GM19438 (cell line): ENCODE measurements around the gene NUP133.
"Not testable (repeated sequence)": the region's sequence is repeated elsewhere in the genome, so short reads cannot be mapped to it uniquely, and the experiment has no call there.

Source experiments
- ATAC-seq: cut with Tn5 transposase; IDR thresholded peaks from one replicate; pipeline ENCODE4 v1.9.1; 2021; ENCODE audit warnings: low read depth; ENCODE audit not compliant: unreplicated experiment

The NUP133 gene

DNA sequence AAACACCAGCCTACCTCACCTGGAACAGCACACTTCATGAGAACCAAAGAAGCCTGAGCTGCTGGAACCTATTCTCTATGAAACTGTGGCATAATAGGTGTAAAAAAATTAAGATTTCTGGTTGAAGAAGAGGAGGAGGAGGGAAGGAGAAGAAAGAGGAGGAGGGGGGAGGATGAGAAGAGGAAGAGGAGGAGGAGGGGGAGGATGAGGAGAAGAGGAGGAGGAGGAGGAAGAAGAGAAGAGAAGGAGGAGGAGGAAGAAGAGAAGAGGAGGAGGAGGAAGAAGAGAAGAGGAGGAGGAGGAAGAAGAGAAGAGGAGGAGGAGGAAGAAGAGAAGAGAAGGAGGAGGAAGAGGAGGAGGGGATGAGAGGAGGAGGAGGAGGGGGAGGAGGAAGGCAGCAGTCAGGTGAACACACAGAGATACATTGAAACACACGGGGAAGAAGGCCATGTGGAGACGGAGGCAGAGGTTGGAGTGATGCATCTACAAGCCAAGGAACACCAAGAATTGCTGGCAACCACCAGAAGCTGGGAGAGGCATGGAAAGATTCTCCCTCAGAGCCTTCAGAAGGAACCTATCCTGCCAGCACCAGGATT lies 82.5 kb downstream of the NUP133 start:
- ATAC-seq = no peak

GRCh38 chr1:229420765-229421164 lies 87.4 kb downstream of the NUP133 start:
- ATAC-seq = no peak

DNA sequence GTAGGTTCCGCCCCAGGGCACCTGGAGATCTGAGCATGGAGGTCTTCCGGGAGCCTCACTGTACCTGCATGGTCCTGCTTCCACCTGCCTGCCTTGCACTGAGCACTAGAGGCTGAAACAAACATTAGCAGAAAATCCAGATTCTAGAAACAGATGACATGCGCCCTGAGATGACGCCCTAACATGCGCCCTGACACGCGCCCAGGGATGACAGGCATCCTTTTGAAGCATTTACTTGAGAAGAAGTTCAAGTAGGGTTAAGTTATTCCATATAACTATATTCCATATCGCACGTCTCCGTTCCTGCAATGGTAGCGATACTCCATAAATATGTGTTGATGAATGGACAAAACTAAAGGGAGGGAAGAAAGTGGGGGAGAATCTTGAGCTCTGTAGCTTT lies 87.9 kb downstream of the NUP133 start:
- ATAC-seq = no peak

DNA sequence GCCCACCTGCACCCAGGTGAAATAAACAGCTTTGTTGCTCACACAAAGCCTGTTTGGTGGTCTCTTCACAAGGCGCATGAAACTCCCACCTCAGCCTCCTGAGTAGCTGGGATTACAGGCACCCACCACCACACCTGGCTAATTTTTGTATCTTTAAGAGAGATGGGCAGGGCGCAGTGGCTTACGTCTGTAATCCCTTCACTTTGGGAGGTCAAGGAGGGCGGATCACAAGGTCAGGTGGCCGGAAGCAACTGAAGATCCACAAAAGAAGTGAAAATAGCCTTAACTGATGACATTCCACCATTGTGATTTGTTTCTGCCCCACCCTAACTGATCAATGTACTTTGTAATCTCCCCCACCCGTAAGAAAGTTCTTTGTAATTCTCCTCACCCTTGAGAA lies 89.6 kb downstream of the NUP133 start:
- ATAC-seq = not testable (repeated sequence)

GRCh38 chr1:229412810-229413209 lies 95.3 kb downstream of the NUP133 start:
- not testable (repeated sequence) for ATAC-seq

GRCh38 chr1:229412056-229412455 lies 96.1 kb downstream of the NUP133 start:
- no peak for ATAC-seq

GRCh38 chr1:229411434-229412055 lies 96.6 kb downstream of the NUP133 start:
- ATAC-seq = no peak

DNA sequence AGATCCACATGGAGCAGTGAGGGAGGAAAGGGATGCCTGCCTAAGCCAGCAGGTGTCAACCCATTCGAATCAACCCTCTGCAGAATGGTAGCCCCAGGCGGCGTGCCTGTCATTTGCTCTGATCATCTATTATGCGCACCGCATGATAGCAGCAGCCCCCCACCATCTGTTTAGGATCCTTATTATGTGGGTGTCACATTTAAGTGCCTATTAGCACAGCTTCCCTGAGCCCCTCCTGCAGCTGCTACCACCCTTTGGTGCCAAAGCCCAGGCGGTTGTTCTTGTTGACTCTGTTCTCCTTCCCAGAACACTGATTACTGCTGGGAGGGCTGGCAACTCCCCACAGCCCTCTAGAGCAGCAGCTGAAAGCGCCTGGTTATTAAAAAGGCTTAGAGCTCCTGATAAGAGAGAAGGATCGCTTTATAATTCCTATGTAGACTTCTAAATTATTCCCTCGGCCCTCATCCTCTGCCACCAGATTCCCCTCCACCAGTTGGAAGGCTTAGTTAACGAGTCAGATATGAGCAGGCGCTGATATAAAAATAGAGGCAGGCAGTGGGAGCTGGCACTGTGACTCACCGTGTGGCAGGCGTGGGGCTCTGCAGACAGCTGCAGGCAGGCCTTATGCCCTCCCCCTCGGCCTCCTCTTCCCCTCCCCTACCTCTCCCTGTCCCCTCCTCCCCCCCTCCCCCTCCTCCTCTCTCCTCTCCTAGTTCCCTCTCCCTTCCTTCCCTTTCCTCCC lies 97.3 kb downstream of the NUP133 start:
- no peak for ATAC-seq

GRCh38 chr1:229410370-229410691 lies 97.8 kb downstream of the NUP133 start:
- ATAC-seq = no peak

DNA sequence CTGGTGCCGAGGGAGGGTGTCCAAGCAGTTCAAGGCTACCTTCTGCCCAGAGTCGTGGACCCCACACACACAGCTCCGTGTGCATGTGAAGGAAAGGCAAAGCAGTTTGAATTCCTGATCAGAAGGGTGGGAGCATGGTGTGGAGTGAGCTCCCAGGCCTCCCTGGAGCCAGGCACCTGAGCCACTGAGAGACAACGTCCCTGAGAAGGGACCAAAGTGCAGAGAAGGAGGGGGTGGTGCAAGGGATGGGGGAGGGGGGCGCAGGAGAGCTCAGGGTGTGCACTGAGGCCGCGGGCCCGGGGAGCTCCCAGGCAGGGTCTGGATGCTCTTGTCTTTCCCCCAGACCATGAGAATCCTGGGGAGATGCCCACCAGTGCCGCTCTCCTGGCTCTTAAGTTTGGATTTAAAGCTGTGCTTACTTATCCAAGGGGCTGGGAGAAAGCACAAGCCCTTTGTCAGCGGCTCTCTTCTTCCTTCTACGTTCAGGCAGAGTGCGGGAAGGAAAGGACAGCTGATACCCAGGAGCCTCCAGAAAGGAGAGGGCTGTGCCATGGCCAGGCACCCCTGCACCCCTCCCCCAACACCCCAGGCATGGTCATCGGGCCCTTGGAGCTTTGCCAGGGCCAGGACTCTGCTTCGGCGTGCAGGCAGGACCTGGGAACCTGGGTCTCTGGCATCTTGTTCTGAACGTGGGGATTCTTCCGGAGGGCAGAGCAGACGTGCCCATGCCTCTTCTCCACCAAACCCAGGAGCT lies 98.3 kb downstream of the NUP133 start:
- ATAC-seq = no peak

- ATAC-seq = no peak
Observed at GRCh38 chr1:229408458-229409037, 99.6 kb downstream of the NUP133 start.

DNA sequence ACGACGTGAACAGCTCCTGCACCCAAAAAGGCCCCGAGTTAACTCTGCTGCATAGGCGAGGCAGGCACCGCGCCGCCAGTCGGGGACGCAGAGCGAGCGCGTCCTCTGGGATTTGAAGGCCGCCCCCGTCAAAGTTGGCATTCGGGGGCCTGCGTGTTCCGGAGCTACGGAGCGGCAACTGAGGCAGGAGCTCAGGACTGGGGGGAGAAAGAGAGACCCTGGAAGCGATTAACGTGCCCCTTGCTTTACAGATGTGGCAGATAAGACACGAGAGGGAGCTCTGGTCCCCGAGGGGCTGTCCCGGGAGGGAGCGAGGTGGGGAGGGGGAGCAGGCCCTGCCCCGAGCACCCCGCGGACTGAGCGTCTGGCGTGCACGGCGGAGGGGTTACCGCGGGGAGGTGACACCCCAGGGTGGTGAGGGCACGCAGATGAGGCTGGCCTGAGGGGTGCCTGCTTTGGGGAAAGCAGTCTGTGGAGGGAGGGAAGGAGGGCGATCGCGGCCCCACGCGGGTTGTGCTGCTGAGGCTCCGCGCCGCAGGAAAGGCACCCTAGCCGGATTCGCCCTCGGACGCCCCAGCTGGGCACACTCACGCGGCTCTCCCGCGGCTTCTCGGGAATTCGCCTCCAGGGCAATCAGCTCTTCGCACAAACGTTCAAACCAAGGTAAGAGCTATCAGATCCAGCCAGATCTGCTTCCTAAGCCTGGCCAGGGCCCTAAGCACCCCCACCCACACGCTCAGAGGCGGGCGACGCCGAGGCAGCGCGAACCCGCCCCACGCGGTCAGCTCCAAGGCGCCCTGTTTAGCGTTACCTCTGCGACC lies 100.7 kb downstream of the NUP133 start:
- ATAC-seq = no peak

GRCh38 chr1:229406798-229407197 lies 101.3 kb downstream of the NUP133 start:
- ATAC-seq = no peak

DNA sequence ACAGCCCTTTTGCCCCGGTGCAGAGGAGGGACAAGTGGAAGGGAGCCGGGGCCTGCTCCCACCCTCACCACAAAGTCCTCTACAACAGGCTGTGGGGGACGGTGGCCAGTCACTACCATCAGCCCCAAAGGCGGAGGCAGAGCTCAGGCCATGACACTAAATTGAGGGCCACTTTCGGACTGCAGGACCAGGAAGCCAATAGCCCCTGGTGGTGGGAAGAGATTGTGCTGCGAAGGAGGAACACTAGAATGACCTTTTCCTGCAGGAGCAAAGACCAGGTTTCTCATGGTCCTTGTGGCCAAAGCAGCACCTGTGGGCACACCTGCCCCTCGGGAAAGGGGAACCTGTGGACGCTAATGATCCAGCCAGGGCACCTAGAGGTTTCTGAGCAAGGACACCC lies 104.6 kb downstream of the NUP133 start:
- no peak for ATAC-seq

DNA sequence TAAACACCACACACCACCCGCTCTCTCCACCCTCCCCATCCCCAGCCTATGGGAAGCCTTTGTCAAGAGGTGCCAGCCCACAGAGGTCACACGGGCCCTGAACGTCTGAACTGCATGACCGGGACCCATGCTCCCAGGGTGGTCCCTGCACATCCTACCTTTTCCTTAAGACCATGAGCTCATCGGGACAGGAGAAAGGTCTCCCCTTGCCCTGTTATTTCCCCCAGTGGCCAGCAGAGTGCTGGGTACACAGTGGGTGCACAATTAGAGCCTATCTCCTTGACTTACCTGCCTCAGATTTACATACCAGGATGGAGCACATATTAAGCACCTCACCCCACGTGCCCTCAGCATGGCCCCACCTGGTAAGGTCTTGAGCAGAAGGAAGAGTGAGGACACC lies 105.1 kb downstream of the NUP133 start:
- no peak for ATAC-seq

DNA sequence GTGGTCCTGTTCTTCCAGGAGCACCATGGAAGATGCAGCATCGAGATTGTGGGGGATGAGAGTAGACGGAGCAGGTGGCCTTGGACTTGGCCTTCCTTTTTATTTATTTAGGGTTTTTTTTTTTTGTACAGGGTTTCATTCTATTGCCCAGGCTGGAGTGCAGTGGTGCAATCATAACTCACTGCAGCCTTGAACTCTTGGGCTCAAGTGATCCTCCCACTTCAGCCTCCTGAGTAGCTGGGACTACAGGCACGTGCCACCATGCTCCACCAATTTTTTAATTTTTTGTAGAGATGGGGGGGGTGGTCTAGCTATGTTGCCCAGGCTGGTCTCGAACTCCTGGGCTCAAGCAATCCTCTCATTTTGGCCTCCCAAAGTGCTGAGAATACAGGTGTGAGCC lies 105.8 kb downstream of the NUP133 start:
- not testable (repeated sequence) for ATAC-seq

DNA sequence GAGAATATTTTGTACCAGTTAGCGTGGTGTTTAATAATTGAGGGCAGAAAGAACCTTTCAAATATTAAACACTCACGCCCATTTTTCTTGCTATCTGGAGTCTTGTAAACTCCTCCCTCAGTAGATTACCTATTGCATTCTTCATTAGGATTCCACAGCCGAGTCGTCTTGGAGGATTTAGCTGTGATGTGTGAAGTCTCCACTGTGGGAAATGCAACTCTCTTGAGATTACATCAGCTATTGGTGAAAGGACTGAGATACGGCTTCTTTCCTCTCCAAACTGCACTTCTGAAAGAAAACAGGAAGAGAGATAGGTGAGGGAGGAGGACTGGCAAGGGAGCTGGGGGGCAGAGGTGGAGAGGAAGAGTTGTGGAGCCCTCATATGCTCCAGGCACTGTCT lies 110.4 kb downstream of the NUP133 start:
- no peak for ATAC-seq

- no peak for ATAC-seq
Observed at GRCh38 chr1:229396585-229397206, 111.4 kb downstream of the NUP133 start.

GRCh38 chr1:229394517-229394916 lies 113.6 kb downstream of the NUP133 start:
- ATAC-seq = not testable (repeated sequence)

- no peak for ATAC-seq
Observed at GRCh38 chr1:229392936-229393335, 115.2 kb downstream of the NUP133 start.
